ENCODE results near the gene ZNF831.

Gene ZNF831

GRCh38 chr20:59164686-59165391, 1.2 kb downstream of the ZNF831 start:
- no peak for TF ChIP-seq CTCF (IDR thresholded peaks at IDR 0.05)
- Histone ChIP-seq H3K4me3 (no peak overlapping the region), H3K27ac (no peak overlapping the region)
- no peak for DNase-seq (ENCODE audit: low spot score)

- DNase-seq (ENCODE audit: low spot score): no peak
- no peak overlapping the region for H3K27ac ChIP-seq
- TF ChIP-seq CTCF (IDR thresholded peaks at IDR 0.05): no peak
- no peak overlapping the region for H3K4me3 ChIP-seq
Observed at GRCh38 chr20:59165396-59165795, 1.8 kb downstream of the ZNF831 start.

- Histone ChIP-seq H3K27ac (no peak overlapping the region), H3K4me3 (no peak overlapping the region)
- no peak for TF ChIP-seq CTCF (IDR thresholded peaks at IDR 0.05)
- no peak for DNase-seq (ENCODE audit: low spot score)
Observed at GRCh38 chr20:59165891-59166709, 2.5 kb downstream of the ZNF831 start.

GRCh38 chr20:59170406-59171349, 7.1 kb downstream of the ZNF831 start:
- no peak for DNase-seq (ENCODE audit: low spot score)
- H3K27ac ChIP-seq: no peak overlapping the region

GRCh38 chr20:59171986-59172385, 8.4 kb downstream of the ZNF831 start:
- TF ChIP-seq CTCF (IDR thresholded peaks at IDR 0.05): no peak
- Histone ChIP-seq H3K27ac (no peak overlapping the region), H3K4me3 (no peak overlapping the region)
- DNase-seq (ENCODE audit: low spot score): no peak

More at GRCh38 chr20:59170406-59171349, 7.1 kb downstream of the ZNF831 start:
- H3K4me3 ChIP-seq: no peak overlapping the region
- no peak for TF ChIP-seq CTCF (IDR thresholded peaks at IDR 0.05)

- Histone ChIP-seq H3K4me3 (no peak overlapping the region), H3K27ac (no peak overlapping the region)
- DNase-seq (ENCODE audit: low spot score): no peak
- no peak for TF ChIP-seq CTCF (IDR thresholded peaks at IDR 0.05)
Observed at GRCh38 chr20:59173938-59174491, 10.4 kb downstream of the ZNF831 start.
